Endodermal cell (in vitro differentiated cells): ENCODE measurements around the gene KISS1R. TPM values are rescaled to one million over a fixed set of nuclear protein-coding genes. Genes with fewer than 3 reads are reported as not detected.

Experiments used
- DNase-seq: peaks from one replicate; pipeline ENCODE4 v3.0.0-alpha.2; 2017
- H3K27ac ChIP-seq: 2 replicates; pipeline ENCODE4 v1.5.1; 2013; ENCODE audit warnings: mild to moderate bottlenecking, low read depth, low read length, moderate library complexity
- H3K27me3 ChIP-seq: 2 replicates; pipeline ENCODE4 v1.6.1; 2013; ENCODE audit warnings: mild to moderate bottlenecking, low read length, moderate library complexity; ENCODE audit not compliant: insufficient read depth, control insufficient read depth, poor library complexity, severe bottlenecking
- H3K36me3 ChIP-seq: 2 replicates; pipeline ENCODE4 v1.7.0; 2013; ENCODE audit warnings: mild to moderate bottlenecking, low read length, moderate library complexity; ENCODE audit not compliant: control insufficient read depth, insufficient read depth
- H3K4me1 ChIP-seq: one replicate; pipeline ENCODE4 v1.7.0; 2013; ENCODE audit warnings: low read length; ENCODE audit not compliant: control insufficient read depth, insufficient read depth
- H3K4me3 ChIP-seq: 2 replicates; pipeline ENCODE4 v1.5.1; 2013; ENCODE audit warnings: mild to moderate bottlenecking, low read length, moderate library complexity
- H3K9ac ChIP-seq: 2 replicates; pipeline ENCODE4 v1.6.1; 2013; ENCODE audit warnings: mild to moderate bottlenecking, low read length, moderate library complexity; ENCODE audit not compliant: poor library complexity, severe bottlenecking; ENCODE audit errors: extremely low read depth
- H3K9me3 ChIP-seq: 2 replicates; pipeline ENCODE4 v1.6.1; 2013; ENCODE audit warnings: mild to moderate bottlenecking, low read length, moderate library complexity; ENCODE audit not compliant: control insufficient read depth
- H3K27ac Mint-ChIP-seq: 2 replicates; pipeline ENCODE4 v1.8.0; 2020; ENCODE audit warnings: mixed read lengths
- H3K27me3 Mint-ChIP-seq: 2 replicates; pipeline ENCODE4 v1.8.0; 2021; ENCODE audit warnings: mild to moderate bottlenecking, mixed read lengths; ENCODE audit not compliant: insufficient read depth
- H3K36me3 Mint-ChIP-seq: 2 replicates; pipeline ENCODE4 v1.8.0; 2020; ENCODE audit warnings: low read depth, mixed read lengths
- H3K4me1 Mint-ChIP-seq: 2 replicates; pipeline ENCODE4 v1.8.0; 2020; ENCODE audit warnings: mixed read lengths
- H3K4me3 Mint-ChIP-seq: 2 replicates; pipeline ENCODE4 v1.8.0; 2020; ENCODE audit warnings: mild to moderate bottlenecking, moderate library complexity, mixed read lengths
- H3K9me3 Mint-ChIP-seq: 2 replicates; pipeline ENCODE4 v1.8.0; 2020; ENCODE audit warnings: mild to moderate bottlenecking, mixed read lengths
- WGBS, 2 experiments: methylation state at CpG; one replicate each; pipeline versions ENCODE4 v1.1.5 to v1.1.7; 2013; ENCODE audit warnings: missing lambda C conversion rate in 2 of 2, mixed read lengths in 1 of 2; ENCODE audit not compliant: insufficient coverage in 1 of 2, insufficient read length in 1 of 2; 5-methylcytosine and 5-hydroxymethylcytosine counted together
- total RNA-seq, 2 donors: library from RNA; stranded (reverse); fragmentation: NEBNext Ultra II Directional in 1 of 2; extraction: Animal tissue kit (Norgen Biotek cat#: 25700) in 1 of 2; gene quantifications; 2 replicates in 1 of 2; 3 replicates in 1 of 2; pipeline ENCODE4 v1.2.1, GENCODE V29; 2021
- TF ChIP-seq, protein P1 (sequence below): fragments of 200-600 bp; sonication (generic); conservative IDR thresholded peaks from 2 replicates; pipeline ENCODE4 v1.5.0; 2021; ENCODE audit warnings: antibody characterized with exemption, mild to moderate bottlenecking

The KISS1R gene
- total RNA-seq, 2 donors from 2014 or later, result 0.73 TPM; not detected in 1

DNA sequence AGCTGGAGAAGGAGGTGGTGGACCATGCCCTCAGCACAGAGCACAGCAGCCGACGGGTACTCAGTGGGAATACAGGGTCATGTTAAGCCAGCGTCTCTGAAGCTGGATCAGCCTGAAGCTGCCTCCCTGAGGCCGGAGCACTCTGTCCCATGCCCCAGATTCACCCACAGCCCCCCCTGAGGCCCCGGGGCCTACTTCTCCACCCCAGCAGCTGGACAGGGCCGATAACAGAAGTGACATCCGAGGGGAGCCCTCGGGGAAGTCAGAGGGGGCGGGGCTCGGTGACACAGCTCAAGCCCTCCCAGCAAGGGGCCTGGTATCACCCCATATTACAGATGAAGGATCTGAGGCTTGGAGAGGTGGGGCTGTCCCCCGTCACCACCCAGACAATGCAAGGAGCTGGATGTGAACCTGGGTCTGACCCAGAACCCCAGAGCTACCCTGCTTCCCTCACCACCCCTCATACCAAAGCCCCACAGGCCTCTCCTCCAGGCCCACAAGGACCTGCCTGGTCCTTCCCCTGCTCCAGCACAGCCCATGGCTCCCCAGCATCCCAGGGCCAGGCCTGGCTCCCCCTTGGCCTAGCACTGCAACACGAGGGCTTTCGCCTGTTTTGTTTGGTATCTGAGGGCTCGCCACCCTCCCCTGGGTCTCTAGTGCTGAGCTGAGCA, 9.8 kb upstream of the KISS1R start:
- H3K36me3 Mint-ChIP-seq, result peaks cover 18% of the 10 kb centered on the region
- WGBS, 2 experiments, result 93 to 98% methylated on average over 8 to 14 of the region's 14 CpGs
- H3K9me3 ChIP-seq, result no peaks in the 10 kb centered on the region
- no peaks in the 10 kb centered on the region for H3K4me1 ChIP-seq
- DNase-seq, result peak; percentile 44
- peaks cover 7% of the 10 kb centered on the region for H3K36me3 ChIP-seq
- no peak overlapping the region for H3K27ac ChIP-seq
- no peaks in the 10 kb centered on the region for H3K27me3 Mint-ChIP-seq
- H3K9ac ChIP-seq, result no peak overlapping the region
- H3K9me3 Mint-ChIP-seq, result no peaks in the 10 kb centered on the region
- no peaks in the 10 kb centered on the region for H3K27me3 ChIP-seq
- peaks cover 9% of the 10 kb centered on the region for H3K4me1 Mint-ChIP-seq
- no peak overlapping the region for H3K27ac Mint-ChIP-seq
- TF ChIP-seq, protein P1, sequence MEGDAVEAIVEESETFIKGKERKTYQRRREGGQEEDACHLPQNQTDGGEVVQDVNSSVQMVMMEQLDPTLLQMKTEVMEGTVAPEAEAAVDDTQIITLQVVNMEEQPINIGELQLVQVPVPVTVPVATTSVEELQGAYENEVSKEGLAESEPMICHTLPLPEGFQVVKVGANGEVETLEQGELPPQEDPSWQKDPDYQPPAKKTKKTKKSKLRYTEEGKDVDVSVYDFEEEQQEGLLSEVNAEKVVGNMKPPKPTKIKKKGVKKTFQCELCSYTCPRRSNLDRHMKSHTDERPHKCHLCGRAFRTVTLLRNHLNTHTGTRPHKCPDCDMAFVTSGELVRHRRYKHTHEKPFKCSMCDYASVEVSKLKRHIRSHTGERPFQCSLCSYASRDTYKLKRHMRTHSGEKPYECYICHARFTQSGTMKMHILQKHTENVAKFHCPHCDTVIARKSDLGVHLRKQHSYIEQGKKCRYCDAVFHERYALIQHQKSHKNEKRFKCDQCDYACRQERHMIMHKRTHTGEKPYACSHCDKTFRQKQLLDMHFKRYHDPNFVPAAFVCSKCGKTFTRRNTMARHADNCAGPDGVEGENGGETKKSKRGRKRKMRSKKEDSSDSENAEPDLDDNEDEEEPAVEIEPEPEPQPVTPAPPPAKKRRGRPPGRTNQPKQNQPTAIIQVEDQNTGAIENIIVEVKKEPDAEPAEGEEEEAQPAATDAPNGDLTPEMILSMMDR, result no peak
- no peak overlapping the region for H3K4me3 Mint-ChIP-seq
- no peak overlapping the region for H3K4me3 ChIP-seq

GRCh38 chr19:911197-912033, 5.7 kb upstream of the KISS1R start:
- H3K27ac Mint-ChIP-seq, result no peak overlapping the region
- Histone ChIP-seq H3K9me3 (no peaks in the 10 kb centered on the region), H3K27me3 (peaks cover 9% of the 10 kb centered on the region), H3K4me1 (no peaks in the 10 kb centered on the region), H3K27ac (no peak overlapping the region), H3K36me3 (no peaks in the 10 kb centered on the region), H3K9ac (no peak overlapping the region), H3K4me3 (no peak overlapping the region)
- peaks cover 22% of the 10 kb centered on the region for H3K27me3 Mint-ChIP-seq
- TF ChIP-seq, protein P1, result no peak
- WGBS, 2 experiments, result 95% methylated on average over 22 to 53 of the region's 54 CpGs
- peak; percentile 72 for DNase-seq
- peak overlapping the region; percentile 68 for H3K4me3 Mint-ChIP-seq
- no peaks in the 10 kb centered on the region for H3K9me3 Mint-ChIP-seq
- peaks cover 9% of the 10 kb centered on the region for H3K36me3 Mint-ChIP-seq
- peaks cover 5% of the 10 kb centered on the region for H3K4me1 Mint-ChIP-seq

DNA sequence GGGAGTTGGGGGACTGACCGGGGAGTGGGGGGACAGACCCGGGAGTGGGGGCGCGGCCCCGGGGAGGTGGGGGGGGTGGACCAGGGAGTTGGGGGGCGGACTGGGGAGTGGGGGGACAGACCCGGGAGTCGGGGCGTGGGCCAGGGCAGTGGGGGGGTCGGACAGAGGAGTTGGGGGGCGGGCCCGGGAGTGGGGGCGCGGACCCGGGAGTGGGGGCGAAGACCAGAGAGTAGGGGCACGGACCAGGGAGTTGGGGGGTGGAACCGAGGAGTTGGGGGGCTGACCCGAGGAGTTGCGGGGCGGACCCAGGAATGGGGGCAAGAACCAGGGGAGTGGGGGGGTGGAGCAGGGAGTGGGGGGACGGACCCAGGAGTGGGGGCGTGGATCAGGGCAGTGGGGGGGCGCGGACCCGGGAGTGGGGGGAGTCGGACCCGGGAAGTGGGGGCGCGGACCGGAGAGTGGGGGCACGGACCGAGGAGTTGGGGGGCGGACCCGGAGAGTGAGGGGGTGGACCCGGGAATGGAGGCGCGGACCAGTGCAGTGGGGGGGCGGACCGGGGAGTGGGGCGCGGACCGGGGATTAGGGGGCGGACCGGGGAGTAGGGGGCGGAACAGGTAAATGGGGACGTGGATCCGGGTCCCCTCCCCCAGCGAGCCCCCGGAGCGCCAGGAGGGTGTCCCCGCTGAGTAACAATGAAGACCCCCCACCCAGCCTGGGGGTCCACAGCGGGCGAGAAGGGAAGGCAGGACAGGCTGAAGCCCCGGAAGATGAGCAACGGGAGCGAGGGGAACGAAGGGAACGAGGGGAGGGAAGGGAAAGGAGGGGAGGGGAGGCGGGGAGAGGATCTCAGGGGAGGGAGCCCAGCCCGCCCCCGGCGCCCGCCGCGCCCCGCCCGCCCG, 4.7 kb upstream of the KISS1R start:
- DNase-seq, result no peak
- Mint-ChIP-seq H3K9me3 (no peaks in the 10 kb centered on the region), H3K36me3 (peaks cover 7% of the 10 kb centered on the region), H3K27ac (no peak overlapping the region), H3K4me1 (peaks cover 5% of the 10 kb centered on the region), H3K27me3 (peaks cover 30% of the 10 kb centered on the region), H3K4me3 (peak overlapping the region; percentile 68)
- WGBS, 2 experiments, result 0 to 3% methylated on average over 8 to 32 of the region's 69 CpGs
- no peak overlapping the region for H3K27ac ChIP-seq
- H3K4me3 ChIP-seq, result peak overlapping the region; percentile 76
- no peak overlapping the region for H3K9ac ChIP-seq
- H3K4me1 ChIP-seq, result no peaks in the 10 kb centered on the region
- no peaks in the 10 kb centered on the region for H3K9me3 ChIP-seq
- H3K36me3 ChIP-seq, result no peaks in the 10 kb centered on the region
- TF ChIP-seq, protein P1, result no peak
- H3K27me3 ChIP-seq, result peaks cover 18% of the 10 kb centered on the region
